Endometrium (tissue), 2 donors: ENCODE data around the gene TGOLN2.
"Not testable (repeated sequence)": the region's sequence is repeated elsewhere in the genome, so short reads cannot be mapped to it uniquely, and the experiment has no call there.

ENCODE experiments used
- FAIRE-seq: peaks from 2 replicates; lab custom pipeline; 2012; peaks lifted over from hg19 to GRCh38; lab: Jason Lieb, UNC
- donor health status: control.
- donor health status: control.

TGOLN2 gene

GRCh38 chr2:85340034-85340892 lies 12.5 kb upstream of the TGOLN2 start:
- FAIRE-seq: no peak

- FAIRE-seq: no peak
These were observed 7.1 kb upstream of the TGOLN2 start for GRCh38 chr2:85334928-85335327.

- FAIRE-seq: not testable (repeated sequence)
These were observed 6.1 kb upstream of the TGOLN2 start for GRCh38 chr2:85333877-85334276.

- FAIRE-seq: no peak
These were observed 3.2 kb upstream of the TGOLN2 start for GRCh38 chr2:85330839-85331636.

- FAIRE-seq: not testable (repeated sequence)
These were observed 1.9 kb upstream of the TGOLN2 start for GRCh38 chr2:85329701-85330100.

- FAIRE-seq: no peak
These were observed 1.4 kb upstream of the TGOLN2 start for GRCh38 chr2:85329181-85329651.

GRCh38 chr2:85327160-85327821 lies 498 bp downstream of the TGOLN2 start:
- no peak for FAIRE-seq

GRCh38 chr2:85326406-85327159 lies 1.2 kb downstream of the TGOLN2 start:
- FAIRE-seq: no peak

GRCh38 chr2:85325466-85325811 lies 2.4 kb downstream of the TGOLN2 start:
- no peak for FAIRE-seq

GRCh38 chr2:85324639-85325465 lies 2.9 kb downstream of the TGOLN2 start:
- FAIRE-seq: no peak

- FAIRE-seq: not testable (repeated sequence)
These were observed 3.8 kb downstream of the TGOLN2 start for GRCh38 chr2:85323988-85324367.

GRCh38 chr2:85323351-85323987 lies 4.3 kb downstream of the TGOLN2 start:
- FAIRE-seq: no peak

- FAIRE-seq: no peak
These were observed 8.0 kb downstream of the TGOLN2 start for GRCh38 chr2:85319796-85320195.

- FAIRE-seq: no peak
These were observed 9.3 kb downstream of the TGOLN2 start for GRCh38 chr2:85318222-85319074.

- FAIRE-seq: not testable (repeated sequence)
These were observed 11.9 kb downstream of the TGOLN2 start for GRCh38 chr2:85315921-85316320.

GRCh38 chr2:85314884-85315242 lies 12.9 kb downstream of the TGOLN2 start:
- no peak for FAIRE-seq

GRCh38 chr2:85312404-85312803 lies 15.4 kb downstream of the TGOLN2 start:
- FAIRE-seq: no peak

- no peak for FAIRE-seq
These were observed 17.5 kb downstream of the TGOLN2 start for GRCh38 chr2:85310330-85310729.

- no peak for FAIRE-seq
These were observed 18.0 kb downstream of the TGOLN2 start for GRCh38 chr2:85309699-85310321.
